Measurements from ENCODE around the gene IDH3B. TPM values are rescaled to one million over a fixed set of nuclear protein-coding genes. Genes with fewer than 3 reads are reported as not detected.

Gene IDH3B
- total RNA-seq, 1 experiment from 2014 or later, result 261 TPM

- TF ChIP-seq CTCF (conservative IDR thresholded peaks at IDR 0.05; ENCODE audit: low read depth, low read length) (no peak), EZH2phosphoT487 (IDR thresholded peaks at IDR 0.05; ENCODE audit: borderline replicate concordance, low read length) (no peak), EZH2 (IDR thresholded peaks at IDR 0.05; ENCODE audit: low read length, unreplicated experiment) (no peak)
- Histone ChIP-seq H4K20me1 (ENCODE audit: low read length) (no peaks in the 10 kb centered on the region), H2AFZ (ENCODE audit: low read length) (no peak overlapping the region), H3K36me3 (ENCODE audit: low read depth, low read length) (no peaks in the 10 kb centered on the region), H3K4me1 (ENCODE audit: insufficient read depth, low read length) (peaks cover 3% of the 10 kb centered on the region; the same call in 1 of the 2 replicates), H3K4me3 (ENCODE audit: low read length) (no peak overlapping the region), H3K27ac (ENCODE audit: low read length) (no peak overlapping the region), H3K9me2 (replicated peaks; ENCODE audit: low read length) (no peaks in the 10 kb centered on the region), H3K27me3 (ENCODE audit: low read length) (peaks cover 56% of the 10 kb centered on the region), H3K4me2 (ENCODE audit: low read length) (no peak overlapping the region), H3K9ac (ENCODE audit: low read length) (no peak overlapping the region), H3K9me3 (ENCODE audit: low read length) (no peaks in the 10 kb centered on the region), H3K79me2 (ENCODE audit: low read length) (no peaks in the 10 kb centered on the region), H3F3A (ENCODE audit: low read length, unreplicated experiment) (no peaks in the 10 kb centered on the region)
- ChIA-PET POLR2A (ENCODE audit: unreplicated experiment) (no interaction called here), CTCF (no interaction called here)
- ATAC-seq, result no peak
- intact Hi-C loops (cut with micrococcal nuclease), result no loop called here
- no TSS peak for BruUV-seq (replicated peaks)
- DNase-seq, result no peak
Measured at GRCh38 chr20:2694008-2694471, 30.0 kb upstream of the IDH3B start.

- Histone ChIP-seq H3K9me2 (replicated peaks; ENCODE audit: low read length) (no peaks in the 10 kb centered on the region), H3K36me3 (ENCODE audit: low read depth, low read length) (no peaks in the 10 kb centered on the region), H3F3A (ENCODE audit: low read length, unreplicated experiment) (no peaks in the 10 kb centered on the region), H3K9ac (ENCODE audit: low read length) (no peak overlapping the region), H3K79me2 (ENCODE audit: low read length) (no peaks in the 10 kb centered on the region), H4K20me1 (ENCODE audit: low read length) (no peaks in the 10 kb centered on the region), H3K9me3 (ENCODE audit: low read length) (no peaks in the 10 kb centered on the region), H3K27me3 (ENCODE audit: low read length) (peaks cover 50% of the 10 kb centered on the region), H3K4me1 (ENCODE audit: insufficient read depth, low read length) (peaks cover 3% of the 10 kb centered on the region; the same call in 1 of the 2 replicates), H3K27ac (ENCODE audit: low read length) (no peak overlapping the region), H2AFZ (ENCODE audit: low read length) (no peak overlapping the region), H3K4me3 (ENCODE audit: low read length) (no peak overlapping the region), H3K4me2 (ENCODE audit: low read length) (peak overlapping the region; percentile 16; the same call in 1 of the 2 replicates)
- ChIA-PET CTCF (no interaction called here), POLR2A (ENCODE audit: unreplicated experiment) (no interaction called here)
- intact Hi-C loops (cut with micrococcal nuclease), result no loop called here
- ATAC-seq, result peak; percentile 16
- TF ChIP-seq EZH2 (IDR thresholded peaks at IDR 0.05; ENCODE audit: low read length, unreplicated experiment) (peak; percentile 74), EZH2phosphoT487 (IDR thresholded peaks at IDR 0.05; ENCODE audit: borderline replicate concordance, low read length) (no peak), CTCF (conservative IDR thresholded peaks at IDR 0.05; ENCODE audit: low read depth, low read length) (no peak)
- no TSS peak for BruUV-seq (replicated peaks)
- no peak for DNase-seq
Measured at GRCh38 chr20:2693286-2694007, 29.4 kb upstream of the IDH3B start.

DNA sequence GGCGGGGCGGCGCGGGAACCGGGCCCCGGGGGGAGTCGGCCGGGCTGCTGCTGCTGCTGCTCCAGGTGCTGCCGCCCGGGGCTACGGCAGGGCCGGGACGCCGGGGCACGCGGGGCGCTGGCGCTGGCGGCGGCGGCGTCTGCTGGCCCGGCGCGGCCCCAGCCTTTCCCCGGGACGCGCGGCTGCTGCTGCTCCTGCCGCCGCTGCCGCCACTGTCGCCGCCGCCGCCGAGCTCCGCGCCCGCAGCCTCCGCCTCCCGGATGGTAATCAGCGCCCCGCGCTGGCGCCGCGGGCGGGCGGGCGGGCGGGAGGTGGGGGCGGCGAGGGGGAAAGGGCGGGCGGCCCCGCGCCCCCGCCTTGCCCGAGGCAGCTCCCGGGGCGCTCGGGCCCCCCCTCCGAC lies 28.9 kb upstream of the IDH3B start:
- Histone ChIP-seq H3K4me3 (ENCODE audit: low read length) (no peak overlapping the region), H3K9me3 (ENCODE audit: low read length) (no peaks in the 10 kb centered on the region), H3K9ac (ENCODE audit: low read length) (no peak overlapping the region), H3K4me1 (ENCODE audit: insufficient read depth, low read length) (peaks cover 3% of the 10 kb centered on the region; the same call in 1 of the 2 replicates), H3K27ac (ENCODE audit: low read length) (no peak overlapping the region), H3K36me3 (ENCODE audit: low read depth, low read length) (no peaks in the 10 kb centered on the region), H3K79me2 (ENCODE audit: low read length) (no peaks in the 10 kb centered on the region), H2AFZ (ENCODE audit: low read length) (no peak overlapping the region), H3K9me2 (replicated peaks; ENCODE audit: low read length) (no peaks in the 10 kb centered on the region), H3F3A (ENCODE audit: low read length, unreplicated experiment) (no peaks in the 10 kb centered on the region), H3K4me2 (ENCODE audit: low read length) (no peak overlapping the region), H4K20me1 (ENCODE audit: low read length) (no peaks in the 10 kb centered on the region), H3K27me3 (ENCODE audit: low read length) (peaks cover 45% of the 10 kb centered on the region)
- CTCF ChIA-PET, result no interaction called here
- TF ChIP-seq EZH2 (IDR thresholded peaks at IDR 0.05; ENCODE audit: low read length, unreplicated experiment) (no peak), EZH2phosphoT487 (IDR thresholded peaks at IDR 0.05; ENCODE audit: borderline replicate concordance, low read length) (no peak), CTCF (conservative IDR thresholded peaks at IDR 0.05; ENCODE audit: low read depth, low read length) (no peak)
- ATAC-seq, result peak; percentile 29
- POLR2A ChIA-PET (ENCODE audit: unreplicated experiment), result no interaction called here
- no TSS peak for BruUV-seq (replicated peaks)
- DNase-seq, result no peak
- intact Hi-C loops (cut with micrococcal nuclease), result no loop called here

All from PC-3 (cell line).